Measurements from ENCODE around the gene HCFC1R1. TPM values are rescaled to one million over a fixed set of nuclear protein-coding genes. Genes with fewer than 3 reads are reported as not detected.

The HCFC1R1 gene
- total RNA-seq, 1 experiment from 2014 or later: 76.0 TPM

DNA sequence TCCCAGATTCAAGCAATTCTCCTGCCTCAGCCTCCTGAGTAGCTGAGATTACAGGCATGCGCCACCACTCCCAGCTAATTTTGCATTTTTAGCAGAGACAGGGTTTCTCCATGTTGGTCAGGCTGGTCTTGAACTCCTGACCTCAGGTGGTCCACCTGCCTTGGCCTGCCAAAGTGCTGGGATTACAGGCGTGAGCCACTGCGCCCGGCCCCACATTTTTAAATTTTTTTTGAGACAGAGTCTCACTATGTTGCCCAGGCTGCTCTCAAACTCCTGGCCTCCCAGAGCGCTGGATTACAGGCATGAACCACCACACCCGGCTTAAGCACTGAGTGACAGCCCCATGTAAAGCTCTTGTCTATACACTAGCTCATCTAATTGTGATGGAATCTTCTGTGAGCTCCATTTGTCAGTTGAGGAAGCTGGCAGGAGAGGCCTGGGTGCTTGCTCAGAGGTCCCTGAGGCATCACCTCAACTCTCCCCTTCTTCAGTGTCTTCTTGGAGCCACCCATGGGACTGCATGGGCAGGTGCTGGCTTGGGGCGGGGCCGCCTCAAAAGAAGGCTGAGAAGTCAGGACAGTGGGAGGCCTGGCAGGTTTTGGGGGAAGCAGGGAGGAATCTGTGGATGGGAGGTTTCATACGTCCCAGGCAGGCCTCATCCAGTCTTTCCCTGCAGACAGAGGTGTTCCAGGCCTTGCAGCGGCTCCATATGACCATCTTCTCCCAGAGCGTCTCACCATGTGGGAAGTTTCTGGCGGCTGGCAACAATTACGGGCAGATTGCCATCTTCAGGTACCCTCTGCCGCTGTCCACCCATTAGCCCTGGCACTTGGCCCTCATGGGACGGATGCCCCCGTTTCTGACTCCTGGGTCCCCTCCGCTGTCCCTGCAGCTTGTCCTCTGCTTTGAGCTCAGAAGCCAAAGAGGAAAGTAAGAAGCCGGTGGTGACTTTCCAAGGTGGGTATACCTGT is 1.6 kb upstream of the HCFC1R1 start:
- ATAC-seq (no peak), DNase-seq (ENCODE audit: low spot score) (no peak)
- H3K27ac Mint-ChIP-seq: no peak overlapping the region
- ChIA-PET POLR2A (interaction anchor here (0.6 to 17.1 kb wide), 3 partner anchors 19 to 73 kb away, joined by 4 to 502 read pairs (median 5); partner anchors contain the start of gene CLDN9), CTCF (interaction anchor here (0.6 to 8.6 kb wide), 4 partner anchors 18 to 124 kb away, joined by 3 to 360 read pairs (median 8); partner anchors contain the start of gene CLDN9)
- peak overlapping the region; percentile 86 for H3K4me3 Mint-ChIP-seq
- H3K9me3 Mint-ChIP-seq: no peaks in the 10 kb centered on the region
- peaks cover 23% of the 10 kb centered on the region for H3K36me3 Mint-ChIP-seq
- TF ChIP-seq, protein P1, sequence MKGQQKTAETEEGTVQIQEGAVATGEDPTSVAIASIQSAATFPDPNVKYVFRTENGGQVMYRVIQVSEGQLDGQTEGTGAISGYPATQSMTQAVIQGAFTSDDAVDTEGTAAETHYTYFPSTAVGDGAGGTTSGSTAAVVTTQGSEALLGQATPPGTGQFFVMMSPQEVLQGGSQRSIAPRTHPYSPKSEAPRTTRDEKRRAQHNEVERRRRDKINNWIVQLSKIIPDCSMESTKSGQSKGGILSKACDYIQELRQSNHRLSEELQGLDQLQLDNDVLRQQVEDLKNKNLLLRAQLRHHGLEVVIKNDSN (CRISPR knock-in tag; IDR thresholded peaks at IDR 0.05): 0 out of 2 replicates have a peak, but pooled peaks have one; percentile 19
- no peak for TF ChIP-seq E2F5 (CRISPR knock-in tag; IDR thresholded peaks at IDR 0.05)
- H3K27me3 Mint-ChIP-seq (ENCODE audit: low read depth): no peaks in the 10 kb centered on the region
- H3K4me1 Mint-ChIP-seq: peaks cover 35% of the 10 kb centered on the region

DNA sequence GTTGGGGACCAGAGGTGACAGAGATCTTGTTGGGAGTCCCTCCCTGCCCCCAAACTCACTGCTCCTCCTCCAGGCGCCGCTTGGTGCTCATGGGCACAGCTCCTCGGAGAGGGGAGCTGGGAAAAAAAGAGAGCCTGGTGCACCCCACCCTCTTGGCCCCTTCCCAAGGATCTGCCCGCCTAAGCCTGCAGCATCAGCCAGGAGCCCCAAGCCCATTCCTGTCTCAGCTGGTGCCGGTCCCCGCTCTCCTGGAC is 400 bp downstream of the HCFC1R1 start:
- DNase-seq (ENCODE audit: low spot score) (no peak), ATAC-seq (no peak)
- H3K4me3 Mint-ChIP-seq: peak overlapping the region; percentile 86
- POLR2A ChIA-PET: interaction anchor here (0.6 to 17.1 kb wide), 6 partner anchors 9 to 1230 kb away, joined by 3 to 502 read pairs (median 4); partner anchors contain the start of genes CLDN9 and ZSCAN10
- peaks cover 18% of the 10 kb centered on the region for H3K36me3 Mint-ChIP-seq
- H3K9me3 Mint-ChIP-seq: no peaks in the 10 kb centered on the region
- peaks cover 40% of the 10 kb centered on the region for H3K4me1 Mint-ChIP-seq
- peaks cover 2% of the 10 kb centered on the region; the same call in 1 of the 2 replicates for H3K27me3 Mint-ChIP-seq (ENCODE audit: low read depth)
- CTCF ChIA-PET: interaction anchor here (0.7 to 8.6 kb wide), 10 partner anchors 8 to 127 kb away, joined by 3 to 360 read pairs (median 6); partner anchors contain the start of genes CLDN9 and FLYWCH1
- H3K27ac Mint-ChIP-seq: peak overlapping the region; percentile 99
- TF ChIP-seq PREB (CRISPR knock-in tag; IDR thresholded peaks at IDR 0.05; ENCODE audit: borderline replicate concordance) (no peak), ZMAT4 (CRISPR knock-in tag; IDR thresholded peaks at IDR 0.05) (no peak), PRRX2 (CRISPR knock-in tag; IDR thresholded peaks at IDR 0.05) (no peak), RELA (CRISPR knock-in tag; IDR thresholded peaks at IDR 0.05; ENCODE audit: borderline replicate concordance) (no peak), ZBTB43 (CRISPR knock-in tag; IDR thresholded peaks at IDR 0.05) (no peak), TP53 (CRISPR knock-in tag; IDR thresholded peaks at IDR 0.05) (0 out of 2 replicates have a peak, but pooled peaks have one; percentile 23), ZBTB21 (CRISPR knock-in tag; IDR thresholded peaks at IDR 0.05; ENCODE audit: borderline replicate concordance) (no peak), CREM (CRISPR knock-in tag; IDR thresholded peaks at IDR 0.05) (no peak), CREB1 (CRISPR knock-in tag; IDR thresholded peaks at IDR 0.05) (no peak), ZNF138 (CRISPR knock-in tag; conservative IDR thresholded peaks at IDR 0.05) (no peak), ZNF671 (CRISPR knock-in tag; IDR thresholded peaks at IDR 0.05) (peak; percentile 74; the same call in 1 of the 2 replicates), SMAD4 (CRISPR knock-in tag; IDR thresholded peaks at IDR 0.05) (no peak), ZNF263 (CRISPR knock-in tag; IDR thresholded peaks at IDR 0.05; ENCODE audit: low read depth) (0 out of 2 replicates have a peak, but pooled peaks have one; percentile 44), OVOL2 (CRISPR knock-in tag; IDR thresholded peaks at IDR 0.05; ENCODE audit: borderline replicate concordance) (no peak), TCF7 (CRISPR knock-in tag; IDR thresholded peaks at IDR 0.05; ENCODE audit: low read depth) (no peak)
- TF ChIP-seq, protein P2, sequence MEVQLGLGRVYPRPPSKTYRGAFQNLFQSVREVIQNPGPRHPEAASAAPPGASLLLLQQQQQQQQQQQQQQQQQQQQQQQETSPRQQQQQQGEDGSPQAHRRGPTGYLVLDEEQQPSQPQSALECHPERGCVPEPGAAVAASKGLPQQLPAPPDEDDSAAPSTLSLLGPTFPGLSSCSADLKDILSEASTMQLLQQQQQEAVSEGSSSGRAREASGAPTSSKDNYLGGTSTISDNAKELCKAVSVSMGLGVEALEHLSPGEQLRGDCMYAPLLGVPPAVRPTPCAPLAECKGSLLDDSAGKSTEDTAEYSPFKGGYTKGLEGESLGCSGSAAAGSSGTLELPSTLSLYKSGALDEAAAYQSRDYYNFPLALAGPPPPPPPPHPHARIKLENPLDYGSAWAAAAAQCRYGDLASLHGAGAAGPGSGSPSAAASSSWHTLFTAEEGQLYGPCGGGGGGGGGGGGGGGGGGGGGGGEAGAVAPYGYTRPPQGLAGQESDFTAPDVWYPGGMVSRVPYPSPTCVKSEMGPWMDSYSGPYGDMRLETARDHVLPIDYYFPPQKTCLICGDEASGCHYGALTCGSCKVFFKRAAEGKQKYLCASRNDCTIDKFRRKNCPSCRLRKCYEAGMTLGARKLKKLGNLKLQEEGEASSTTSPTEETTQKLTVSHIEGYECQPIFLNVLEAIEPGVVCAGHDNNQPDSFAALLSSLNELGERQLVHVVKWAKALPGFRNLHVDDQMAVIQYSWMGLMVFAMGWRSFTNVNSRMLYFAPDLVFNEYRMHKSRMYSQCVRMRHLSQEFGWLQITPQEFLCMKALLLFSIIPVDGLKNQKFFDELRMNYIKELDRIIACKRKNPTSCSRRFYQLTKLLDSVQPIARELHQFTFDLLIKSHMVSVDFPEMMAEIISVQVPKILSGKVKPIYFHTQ (CRISPR knock-in tag; IDR thresholded peaks at IDR 0.05): 0 out of 2 replicates have a peak, but pooled peaks have one; percentile 11
- TF ChIP-seq, protein P3, sequence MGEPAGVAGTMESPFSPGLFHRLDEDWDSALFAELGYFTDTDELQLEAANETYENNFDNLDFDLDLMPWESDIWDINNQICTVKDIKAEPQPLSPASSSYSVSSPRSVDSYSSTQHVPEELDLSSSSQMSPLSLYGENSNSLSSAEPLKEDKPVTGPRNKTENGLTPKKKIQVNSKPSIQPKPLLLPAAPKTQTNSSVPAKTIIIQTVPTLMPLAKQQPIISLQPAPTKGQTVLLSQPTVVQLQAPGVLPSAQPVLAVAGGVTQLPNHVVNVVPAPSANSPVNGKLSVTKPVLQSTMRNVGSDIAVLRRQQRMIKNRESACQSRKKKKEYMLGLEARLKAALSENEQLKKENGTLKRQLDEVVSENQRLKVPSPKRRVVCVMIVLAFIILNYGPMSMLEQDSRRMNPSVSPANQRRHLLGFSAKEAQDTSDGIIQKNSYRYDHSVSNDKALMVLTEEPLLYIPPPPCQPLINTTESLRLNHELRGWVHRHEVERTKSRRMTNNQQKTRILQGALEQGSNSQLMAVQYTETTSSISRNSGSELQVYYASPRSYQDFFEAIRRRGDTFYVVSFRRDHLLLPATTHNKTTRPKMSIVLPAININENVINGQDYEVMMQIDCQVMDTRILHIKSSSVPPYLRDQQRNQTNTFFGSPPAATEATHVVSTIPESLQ (CRISPR knock-in tag; IDR thresholded peaks at IDR 0.05): no peak
- TF ChIP-seq, protein P4, sequence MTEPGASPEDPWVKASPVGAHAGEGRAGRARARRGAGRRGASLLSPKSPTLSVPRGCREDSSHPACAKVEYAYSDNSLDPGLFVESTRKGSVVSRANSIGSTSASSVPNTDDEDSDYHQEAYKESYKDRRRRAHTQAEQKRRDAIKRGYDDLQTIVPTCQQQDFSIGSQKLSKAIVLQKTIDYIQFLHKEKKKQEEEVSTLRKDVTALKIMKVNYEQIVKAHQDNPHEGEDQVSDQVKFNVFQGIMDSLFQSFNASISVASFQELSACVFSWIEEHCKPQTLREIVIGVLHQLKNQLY (CRISPR knock-in tag; IDR thresholded peaks at IDR 0.05): no peak
- TF ChIP-seq, protein P5, sequence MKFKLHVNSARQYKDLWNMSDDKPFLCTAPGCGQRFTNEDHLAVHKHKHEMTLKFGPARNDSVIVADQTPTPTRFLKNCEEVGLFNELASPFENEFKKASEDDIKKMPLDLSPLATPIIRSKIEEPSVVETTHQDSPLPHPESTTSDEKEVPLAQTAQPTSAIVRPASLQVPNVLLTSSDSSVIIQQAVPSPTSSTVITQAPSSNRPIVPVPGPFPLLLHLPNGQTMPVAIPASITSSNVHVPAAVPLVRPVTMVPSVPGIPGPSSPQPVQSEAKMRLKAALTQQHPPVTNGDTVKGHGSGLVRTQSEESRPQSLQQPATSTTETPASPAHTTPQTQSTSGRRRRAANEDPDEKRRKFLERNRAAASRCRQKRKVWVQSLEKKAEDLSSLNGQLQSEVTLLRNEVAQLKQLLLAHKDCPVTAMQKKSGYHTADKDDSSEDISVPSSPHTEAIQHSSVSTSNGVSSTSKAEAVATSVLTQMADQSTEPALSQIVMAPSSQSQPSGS (CRISPR knock-in tag; IDR thresholded peaks at IDR 0.05; ENCODE audit: borderline replicate concordance, low read depth): no peak
